Measurements from ENCODE around the gene NDUFS6.

- TF ChIP-seq CTCF (IDR thresholded peaks at IDR 0.05) = no peak
- TF ChIP-seq POLR2A (IDR thresholded peaks at IDR 0.05) = no peak
Measured at GRCh38 chr5:1764606-1764960, 36.6 kb upstream of the NDUFS6 start.
